HG03039 (cell line): ENCODE results near the gene PIK3R4.

Source experiments
- ATAC-seq: cut with Tn5 transposase; IDR thresholded peaks from one replicate; pipeline ENCODE4 v1.9.1; 2021; ENCODE audit warnings: mild to moderate bottlenecking, moderate library complexity; ENCODE audit not compliant: unreplicated experiment

The PIK3R4 gene

GRCh38 chr3:130746246-130747039 is at the start of gene PIK3R4:
Gene PIK3R4 (minus strand): TSS chr3:130746829. CDS start chr3:130745218, 1,611 bp downstream.
- peak; percentile 96 for ATAC-seq

- no peak for ATAC-seq
These were observed 48.8 kb upstream of the PIK3R4 start for GRCh38 chr3:130795396-130795795.

GRCh38 chr3:130792246-130792645 is 45.6 kb upstream of the PIK3R4 start:
- no peak for ATAC-seq

- ATAC-seq = no peak
These were observed 43.2 kb upstream of the PIK3R4 start for GRCh38 chr3:130789782-130790322.

GRCh38 chr3:130787422-130788068 is 40.9 kb upstream of the PIK3R4 start:
- no peak for ATAC-seq

- ATAC-seq = no peak
These were observed 39.7 kb upstream of the PIK3R4 start for GRCh38 chr3:130786306-130786705.

GRCh38 chr3:130783629-130784028 is 37.0 kb upstream of the PIK3R4 start:
- ATAC-seq = no peak

- ATAC-seq = peak; percentile 17
These were observed 32.9 kb upstream of the PIK3R4 start for GRCh38 chr3:130779486-130779885.

- ATAC-seq = peak; percentile 94
These were observed 32.4 kb upstream of the PIK3R4 start for GRCh38 chr3:130779031-130779430.

- no peak for ATAC-seq
These were observed 26.7 kb upstream of the PIK3R4 start for GRCh38 chr3:130773366-130773765.

- no peak for ATAC-seq
These were observed 25.5 kb upstream of the PIK3R4 start for GRCh38 chr3:130772129-130772528.

- no peak for ATAC-seq
These were observed 24.0 kb upstream of the PIK3R4 start for GRCh38 chr3:130770644-130771043.

GRCh38 chr3:130761730-130762311 is 15.2 kb upstream of the PIK3R4 start:
- ATAC-seq = no peak

- no peak for ATAC-seq
These were observed 14.3 kb upstream of the PIK3R4 start for GRCh38 chr3:130760922-130761321.

GRCh38 chr3:130759692-130760338 is 13.2 kb upstream of the PIK3R4 start:
- ATAC-seq = no peak

GRCh38 chr3:130758624-130759369 is 12.2 kb upstream of the PIK3R4 start:
- ATAC-seq = no peak

GRCh38 chr3:130757611-130758150 is 11.1 kb upstream of the PIK3R4 start:
- ATAC-seq = no peak

GRCh38 chr3:130755666-130756065 is 9.0 kb upstream of the PIK3R4 start:
- no peak for ATAC-seq

- ATAC-seq = no peak
These were observed 2.4 kb upstream of the PIK3R4 start for GRCh38 chr3:130748981-130749380.

- ATAC-seq = no peak
These were observed 1.8 kb upstream of the PIK3R4 start for GRCh38 chr3:130748467-130748861.
